HG02840 (cell line): ENCODE data around the gene XRCC4.
"Not testable (repeated sequence)": the region's sequence is repeated elsewhere in the genome, so short reads cannot be mapped to it uniquely, and the experiment has no call there.

ENCODE experiments used
- ATAC-seq: cut with Tn5 transposase; IDR thresholded peaks from one replicate; pipeline ENCODE4 v1.9.1; 2021; ENCODE audit warnings: mild to moderate bottlenecking, moderate library complexity, moderate number of reproducible peaks; ENCODE audit not compliant: unreplicated experiment, low FRiP score

Gene XRCC4

DNA sequence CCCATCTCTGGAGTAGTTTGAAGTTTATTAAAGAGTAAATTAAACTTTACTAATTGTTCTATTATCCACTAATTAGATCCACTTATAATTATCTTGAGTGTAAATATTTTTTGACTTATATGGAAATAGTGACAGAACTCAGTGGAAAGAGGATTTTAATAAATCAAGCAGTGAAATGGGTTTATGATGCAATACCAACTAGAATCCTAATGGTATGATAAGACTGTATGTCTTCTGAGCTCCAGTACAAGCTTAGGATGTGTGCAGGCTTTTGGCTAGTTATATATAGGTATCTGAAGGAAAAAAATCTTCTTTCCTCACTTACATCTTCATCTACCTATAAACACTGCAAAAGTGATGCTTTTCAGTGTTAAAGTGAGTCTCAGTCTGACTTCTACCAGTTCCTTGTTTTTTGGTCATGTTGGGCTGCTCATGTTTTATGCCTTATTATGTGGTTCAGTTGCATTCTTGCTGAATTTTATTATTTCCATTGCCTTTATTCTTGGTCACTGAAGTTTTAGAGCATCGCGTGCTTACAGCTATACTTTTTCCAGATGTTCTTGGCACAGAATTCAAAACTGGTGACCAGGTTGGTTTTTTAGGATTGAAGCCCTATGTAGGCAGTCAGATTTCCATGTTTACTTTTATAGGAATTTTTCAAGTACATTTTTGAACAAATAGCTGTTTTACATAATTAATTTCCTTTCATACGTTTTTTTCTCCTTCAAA lies 30.5 kb downstream of the XRCC4 start:
- ATAC-seq: no peak

GRCh38 chr5:83109380-83109779 lies 32.0 kb downstream of the XRCC4 start:
- no peak for ATAC-seq

DNA sequence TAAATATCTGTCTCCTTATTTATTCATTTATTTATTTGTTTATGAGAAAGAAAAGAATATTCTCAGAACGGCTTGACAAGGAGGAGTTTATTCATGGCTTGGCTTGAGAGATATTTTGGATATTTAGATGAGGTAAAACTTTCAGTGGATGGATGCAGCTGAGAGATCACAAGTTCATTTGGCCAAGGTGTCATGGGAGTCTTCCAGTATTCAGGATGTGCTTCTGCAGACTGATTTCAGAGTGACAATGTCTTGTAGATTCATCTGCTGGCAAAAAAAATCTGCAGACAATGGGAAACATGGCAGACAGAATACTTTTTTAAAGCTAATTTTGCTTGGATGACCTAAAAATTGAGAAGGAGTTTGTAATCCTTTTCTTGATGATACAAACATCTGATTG lies 38.5 kb downstream of the XRCC4 start:
- ATAC-seq: no peak

DNA sequence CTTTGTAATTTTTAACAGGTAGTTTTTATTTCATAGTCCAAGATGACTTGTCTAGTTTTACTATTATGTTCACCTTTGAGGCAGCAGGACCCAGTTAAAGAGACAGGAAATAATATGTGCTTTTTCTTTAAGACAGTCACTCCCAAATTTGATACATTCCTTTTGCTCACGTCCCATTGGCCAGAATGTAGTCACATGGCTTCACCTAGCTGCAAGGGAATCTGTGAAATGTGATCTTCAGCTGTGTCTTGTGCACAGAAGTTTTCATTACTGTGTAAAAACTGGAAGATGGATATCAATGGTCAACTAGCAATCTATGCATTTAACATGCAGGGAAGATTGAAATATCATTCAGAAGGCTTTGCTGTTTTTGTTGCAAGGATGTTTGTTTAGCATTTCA lies 41.1 kb downstream of the XRCC4 start:
- no peak for ATAC-seq

DNA sequence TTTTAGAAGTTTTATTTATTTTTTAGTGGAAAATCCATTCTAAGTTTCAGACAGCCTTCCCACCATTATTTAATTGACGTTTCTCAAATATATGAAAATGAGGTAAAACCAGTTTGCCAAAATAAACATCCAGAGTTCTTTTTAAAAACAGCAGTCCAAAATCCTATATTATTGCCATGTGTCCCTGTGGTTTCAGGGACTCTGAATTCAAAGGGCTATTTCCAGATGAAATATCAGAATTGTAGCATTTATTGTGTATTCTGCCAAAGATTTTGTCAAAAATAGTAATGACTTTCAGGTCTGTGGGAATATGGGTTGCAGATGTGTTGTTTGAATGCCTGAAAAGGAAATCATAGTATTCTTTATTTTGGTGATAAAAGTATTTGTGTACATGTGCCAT lies 41.6 kb downstream of the XRCC4 start:
- no peak for ATAC-seq

- ATAC-seq: no peak
Measured at GRCh38 chr5:83124593-83124992, 47.2 kb downstream of the XRCC4 start.

DNA sequence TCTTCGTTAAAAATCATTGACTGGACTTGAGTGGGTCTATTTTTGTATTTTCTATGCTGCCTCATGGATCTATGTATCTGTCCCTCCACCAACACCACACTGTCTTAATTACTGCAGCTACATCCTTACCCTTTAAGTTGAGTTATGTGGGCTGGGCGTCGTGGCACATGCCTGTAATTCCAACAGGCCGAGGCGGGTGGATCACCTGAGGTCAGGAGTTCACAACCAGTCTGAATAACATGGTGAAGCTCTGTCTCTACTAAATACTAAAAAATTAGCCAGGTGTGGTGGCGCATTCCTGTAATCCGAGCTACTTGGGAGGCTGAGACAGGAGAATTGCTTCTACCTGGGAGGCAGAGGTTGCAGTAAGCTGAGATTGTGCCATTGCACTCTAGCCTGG lies 48.2 kb downstream of the XRCC4 start:
- no peak for ATAC-seq

DNA sequence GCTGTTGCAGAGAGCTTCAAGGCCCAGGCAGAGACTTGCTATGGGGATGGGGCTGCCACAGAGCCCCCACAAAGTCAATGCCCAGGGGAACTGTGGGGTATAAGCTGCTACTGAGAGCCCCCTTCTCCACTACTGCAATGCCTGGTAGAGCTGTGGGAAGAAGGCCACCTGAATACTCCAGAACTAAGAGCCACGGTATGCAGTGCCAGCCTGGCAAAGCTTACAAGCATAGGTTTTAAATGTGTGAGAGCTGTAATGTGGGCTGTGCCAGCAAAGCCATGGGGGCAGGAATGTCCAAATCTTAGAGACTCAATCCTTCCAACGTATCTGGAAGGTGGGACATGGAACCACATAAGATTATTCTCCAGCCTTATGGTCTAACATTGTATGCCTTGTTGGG lies 49.2 kb downstream of the XRCC4 start:
- no peak for ATAC-seq

DNA sequence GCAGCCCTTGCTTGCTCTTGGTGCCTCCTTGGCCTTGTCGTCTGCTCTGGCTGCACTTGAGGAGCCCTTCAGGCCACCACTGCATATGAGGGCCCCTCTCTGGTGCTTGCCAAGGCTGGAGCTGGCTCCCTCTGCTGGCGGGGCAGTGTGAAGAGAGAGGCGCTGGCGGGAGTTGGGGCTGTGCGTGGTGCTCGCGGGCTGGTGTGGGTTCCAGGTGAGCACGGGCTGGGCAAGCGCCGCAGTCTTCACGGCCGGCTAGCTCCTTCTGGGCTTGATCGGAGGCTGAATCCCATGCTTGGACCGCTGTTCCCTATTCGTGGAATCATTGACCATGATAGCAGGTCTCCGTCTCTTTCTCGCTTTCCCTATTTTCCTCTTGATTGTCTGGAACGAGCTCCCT lies 56.5 kb downstream of the XRCC4 start:
- ATAC-seq: no peak

- ATAC-seq: no peak
Measured at GRCh38 chr5:83142526-83142925, 65.2 kb downstream of the XRCC4 start.

DNA sequence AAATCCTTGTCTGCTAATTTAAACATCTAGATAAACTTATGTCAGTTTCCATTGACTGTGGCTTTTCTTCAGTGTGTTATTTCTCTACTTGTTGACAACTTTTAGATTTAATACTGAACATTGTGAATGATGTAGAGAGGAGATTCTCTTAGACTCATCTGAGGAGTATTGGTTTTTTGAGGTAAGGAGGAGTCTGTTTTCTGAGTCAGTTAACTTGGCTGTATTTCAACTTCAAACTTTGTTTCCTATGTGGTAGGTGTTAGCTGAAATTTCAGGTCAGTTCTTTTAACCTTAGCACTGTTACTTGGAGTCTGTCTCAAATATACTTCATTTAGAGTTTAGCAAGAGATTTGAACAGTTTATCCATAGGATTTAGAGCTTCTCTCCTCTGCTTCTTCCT lies 67.9 kb downstream of the XRCC4 start:
- no peak for ATAC-seq

GRCh38 chr5:83145882-83146331 lies 68.6 kb downstream of the XRCC4 start:
- no peak for ATAC-seq

DNA sequence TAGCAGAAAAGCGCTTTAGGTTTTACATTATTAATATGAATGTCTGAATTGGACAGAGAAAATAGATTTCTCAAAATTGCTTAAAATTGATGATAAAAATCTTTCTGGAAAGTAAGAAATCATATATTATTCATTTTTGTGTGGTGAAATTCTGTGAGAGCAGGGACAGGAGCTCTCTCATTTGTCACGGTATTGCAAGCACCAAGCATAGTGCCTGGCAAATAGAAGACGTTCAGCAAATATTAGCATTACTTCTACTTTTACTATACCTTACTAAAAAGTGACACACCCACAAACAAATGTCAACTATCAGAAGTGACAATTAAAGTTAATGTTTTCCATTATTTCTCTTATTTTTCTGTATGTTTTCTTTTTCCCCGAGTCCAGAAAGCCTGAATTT lies 69.1 kb downstream of the XRCC4 start:
- ATAC-seq: no peak

GRCh38 chr5:83147593-83147992 lies 70.2 kb downstream of the XRCC4 start:
- no peak for ATAC-seq

GRCh38 chr5:83148370-83148769 lies 71.0 kb downstream of the XRCC4 start:
- no peak for ATAC-seq

- no peak for ATAC-seq
Measured at GRCh38 chr5:83149671-83150070, 72.3 kb downstream of the XRCC4 start.

- no peak for ATAC-seq
Measured at GRCh38 chr5:83151821-83152220, 74.5 kb downstream of the XRCC4 start.

DNA sequence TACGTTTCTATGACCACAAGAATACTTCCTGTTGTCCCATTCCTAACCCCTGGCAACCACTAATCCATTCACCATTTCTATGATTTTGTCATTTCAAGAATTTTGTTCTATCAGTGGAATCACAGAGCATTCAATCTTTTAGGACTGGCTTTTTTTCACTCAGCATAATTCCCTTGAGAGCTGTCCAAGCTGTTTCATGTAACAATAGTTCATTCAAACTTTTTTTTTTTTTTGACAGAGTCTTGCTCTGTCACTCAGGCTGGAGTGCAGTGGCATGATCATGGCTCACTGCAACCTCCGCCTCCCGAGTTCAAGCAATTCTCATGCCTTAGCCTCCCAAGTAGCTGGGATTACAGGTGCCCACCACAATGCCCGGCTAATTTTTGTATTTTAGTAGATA lies 75.6 kb downstream of the XRCC4 start:
- not testable (repeated sequence) for ATAC-seq

DNA sequence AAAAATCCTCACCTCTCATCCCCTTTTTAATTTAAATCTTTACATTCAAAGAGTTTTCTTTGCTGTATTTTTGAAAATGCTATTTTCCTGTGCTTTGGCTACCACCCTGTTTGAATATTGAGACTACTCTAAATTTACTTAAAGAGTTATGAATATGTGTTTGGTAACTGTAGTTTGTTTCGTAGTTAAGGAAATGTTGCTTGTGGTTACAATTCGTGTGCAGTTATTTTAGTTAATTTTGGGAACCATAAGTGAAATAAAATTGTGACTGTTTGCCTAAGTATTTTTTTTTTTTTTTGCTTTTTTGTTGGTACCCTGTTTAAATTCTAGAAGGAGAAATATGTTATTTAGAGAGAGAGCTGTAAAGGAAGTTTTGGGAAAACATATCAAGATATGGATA lies 78.7 kb downstream of the XRCC4 start:
- no peak for ATAC-seq

DNA sequence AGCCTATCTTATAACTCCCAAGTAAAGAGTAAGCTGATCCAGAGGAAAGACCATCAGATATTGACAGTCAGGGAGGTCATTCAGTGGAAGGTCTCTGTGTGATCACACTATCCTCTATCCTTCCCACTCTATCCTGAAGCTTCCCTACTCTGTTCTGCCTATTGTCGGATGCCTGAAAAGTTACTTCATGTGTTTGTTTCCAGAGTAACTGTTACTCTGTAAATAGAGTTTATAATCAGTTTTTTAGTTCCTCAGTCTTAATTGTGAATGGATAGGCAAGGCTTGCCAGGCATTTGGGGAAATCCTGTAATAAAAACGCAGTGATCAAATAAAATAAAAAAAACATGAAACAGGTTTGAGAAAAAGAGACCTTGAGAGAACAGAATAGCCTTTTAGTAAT lies 79.8 kb downstream of the XRCC4 start:
- no peak for ATAC-seq

DNA sequence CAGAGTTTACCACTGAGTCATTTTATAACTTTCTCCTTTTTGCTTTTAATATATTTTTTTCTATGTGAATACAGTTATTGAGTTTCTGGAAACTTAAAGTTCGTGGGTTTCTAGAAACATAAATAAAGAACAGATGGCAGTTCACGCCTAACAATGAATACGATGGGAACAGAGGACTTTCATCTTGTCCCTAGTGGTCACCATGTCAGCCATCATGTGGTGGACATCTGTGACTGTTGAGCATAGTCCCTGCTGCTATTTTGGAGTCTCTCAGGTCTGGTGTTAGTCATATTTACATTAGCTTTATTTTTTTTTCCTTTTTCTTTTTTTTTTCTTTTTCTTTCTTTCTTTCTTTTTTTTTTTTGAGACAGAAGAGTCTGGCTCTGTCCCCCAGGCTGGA lies 85.3 kb downstream of the XRCC4 start:
- no peak for ATAC-seq

GRCh38 chr5:83167538-83167937 lies 90.2 kb downstream of the XRCC4 start:
- no peak for ATAC-seq
